Memory B cell (primary cell): Measurements from ENCODE around the gene STING1.
"Not testable (repeated sequence)": the region's sequence is repeated elsewhere in the genome, so short reads cannot be mapped to it uniquely, and the experiment has no call there.

Experiments used
- ATAC-seq: fragments of 150-1000 bp; cut with Tn5 transposase; 2 replicates; pipeline ENCODE4 v1.10.0; 2021; ENCODE audit warnings: low read depth, mild to moderate bottlenecking, moderate library complexity
- DNase-seq, 2 donors: peaks; one replicate each; pipeline ENCODE4 v3.0.0; 2022; ENCODE audit warnings: low spot score in 2 of 2
- H3K27ac Mint-ChIP-seq: one replicate; pipeline ENCODE4 v1.8.0; 2022; ENCODE audit warnings: mild to moderate bottlenecking, moderate library complexity, mixed read lengths
- H3K27me3 Mint-ChIP-seq: one replicate; pipeline ENCODE4 v1.8.0; 2022; ENCODE audit warnings: mixed read lengths
- H3K36me3 Mint-ChIP-seq: one replicate; pipeline ENCODE4 v1.8.0; 2022; ENCODE audit warnings: mild to moderate bottlenecking, mixed read lengths
- H3K4me1 Mint-ChIP-seq: one replicate; pipeline ENCODE4 v1.8.0; 2022; ENCODE audit warnings: mixed read lengths
- H3K4me3 Mint-ChIP-seq: one replicate; pipeline ENCODE4 v1.8.0; 2022; ENCODE audit warnings: mild to moderate bottlenecking, moderate library complexity, mixed read lengths
- H3K9me3 Mint-ChIP-seq: one replicate; pipeline ENCODE4 v1.8.0; 2022; ENCODE audit warnings: mixed read lengths

Gene STING1

DNA sequence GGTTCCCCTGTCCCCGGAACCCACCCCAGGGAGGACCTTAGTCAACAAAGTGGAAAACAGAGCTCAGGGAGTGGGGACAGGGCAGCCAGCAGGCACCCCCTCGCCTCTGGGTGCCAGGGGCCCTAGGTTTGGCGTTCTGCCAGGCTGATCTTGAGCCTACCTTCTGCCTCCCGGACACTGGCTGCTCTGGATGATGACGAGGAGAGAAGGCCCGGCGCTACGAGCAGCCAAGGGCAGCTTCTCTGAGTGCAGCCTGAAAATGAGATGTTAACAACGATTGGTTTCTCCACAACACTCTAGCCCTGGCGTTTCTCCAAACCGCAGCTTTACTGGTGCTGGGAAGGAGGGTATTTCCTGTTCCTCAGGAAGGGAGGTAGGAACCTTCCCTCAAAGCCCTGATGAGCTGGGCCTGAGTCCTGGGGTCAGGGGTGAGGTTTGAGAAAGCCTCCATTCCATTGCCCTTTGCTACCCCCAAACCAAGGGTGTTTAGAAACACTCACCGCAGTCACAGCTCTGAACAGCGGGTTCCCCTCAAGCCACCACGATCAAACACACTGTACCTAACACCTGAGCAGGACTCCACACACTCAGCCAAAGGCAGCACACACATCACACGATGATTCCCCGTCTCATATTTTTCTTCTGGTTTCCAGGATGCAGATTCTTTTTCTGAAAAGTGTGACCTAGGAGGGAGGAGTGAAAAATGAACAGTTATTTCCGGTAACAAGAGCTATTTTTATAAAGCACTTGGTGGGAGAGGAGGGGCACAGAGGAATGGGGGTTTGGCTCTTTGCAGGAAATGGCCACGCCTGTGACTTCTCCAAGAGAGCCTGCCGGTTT is at the start of gene STING1:
Gene STING1, minus strand, starts transcription at position 709 of the 840 bp plus-strand sequence. CDS start 1,054 bp downstream, outside the sequence.
- DNase-seq: no peak
- Mint-ChIP-seq H3K4me1 (peaks cover 8% of the 10 kb centered on the region), H3K27ac (no peak within 1 kb of the TSS), H3K36me3 (no peaks in the 10 kb centered on the region), H3K27me3 (no peaks in the 10 kb centered on the region), H3K9me3 (no peaks in the 10 kb centered on the region), H3K4me3 (no peak within 1 kb of the TSS)
- peak; percentile 58 for ATAC-seq

DNA sequence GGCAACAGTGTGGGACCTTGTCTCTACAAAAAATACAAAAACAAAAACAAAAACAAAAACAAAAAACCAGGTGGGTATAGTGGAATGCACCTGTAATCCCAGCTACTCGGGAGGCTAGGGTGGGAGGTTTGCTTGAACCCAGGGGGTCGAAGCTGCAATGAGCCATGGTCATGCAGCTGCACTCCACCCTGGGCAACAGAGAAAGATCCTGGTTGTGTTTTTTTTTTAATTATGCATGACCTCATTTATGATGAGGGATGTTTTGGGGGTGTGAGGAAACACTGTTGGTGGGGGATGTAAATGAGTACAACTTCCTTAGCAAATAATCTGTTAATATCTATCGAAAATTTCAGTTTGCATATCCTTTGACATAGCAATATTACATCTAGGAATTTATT is 49.2 kb upstream of the STING1 start:
- no peaks in the 10 kb centered on the region for H3K4me1 Mint-ChIP-seq
- peaks cover 3% of the 10 kb centered on the region for H3K9me3 Mint-ChIP-seq
- H3K27ac Mint-ChIP-seq: no peak overlapping the region
- H3K4me3 Mint-ChIP-seq: no peak overlapping the region
- DNase-seq: no peak
- no peaks in the 10 kb centered on the region for H3K27me3 Mint-ChIP-seq
- no peak for ATAC-seq
- H3K36me3 Mint-ChIP-seq: peaks cover 5% of the 10 kb centered on the region

DNA sequence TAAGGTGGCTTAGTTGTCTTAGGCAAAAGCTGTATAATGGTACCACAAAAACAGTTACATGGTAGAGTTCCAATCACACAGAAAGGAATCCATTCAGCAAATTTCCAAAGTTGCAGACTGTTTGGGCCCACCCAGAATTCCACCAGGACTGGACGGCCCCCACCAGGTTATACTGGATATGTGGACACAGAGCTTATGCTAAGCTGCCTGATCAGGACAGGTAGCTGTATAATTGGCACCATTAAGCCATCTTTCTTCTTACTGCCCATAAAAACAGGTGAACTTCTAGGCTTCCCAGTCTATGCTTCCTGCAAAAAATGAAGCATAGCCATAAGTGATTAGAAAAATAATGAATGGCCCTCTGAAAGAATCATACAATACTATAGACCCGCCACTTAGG is 47.5 kb upstream of the STING1 start:
- ATAC-seq, DNase-seq, H3K27ac Mint-ChIP-seq, H3K4me3 Mint-ChIP-seq, H3K4me1 Mint-ChIP-seq, H3K9me3 Mint-ChIP-seq, H3K36me3 Mint-ChIP-seq, H3K27me3 Mint-ChIP-seq: not testable (repeated sequence)

DNA sequence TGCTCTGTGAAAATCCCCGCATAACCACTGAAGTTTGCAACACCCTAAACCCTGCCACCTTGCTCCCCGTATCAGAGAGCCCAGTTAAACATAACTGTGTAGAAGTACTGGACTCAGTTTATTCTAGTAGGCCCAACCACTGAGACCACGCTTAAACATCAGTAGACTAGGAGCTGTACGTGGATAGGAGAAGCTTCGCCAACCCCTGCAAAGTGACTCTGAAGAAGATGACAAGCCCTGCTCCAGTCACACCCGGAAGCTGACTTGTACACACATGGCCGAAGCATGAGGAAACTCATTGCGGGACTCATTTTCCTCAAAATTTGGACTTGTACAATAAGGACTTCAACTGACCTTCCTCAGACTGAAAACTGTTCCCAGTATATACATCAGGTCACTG is 46.1 kb upstream of the STING1 start:
- not testable (repeated sequence) for H3K4me3 Mint-ChIP-seq
- peaks cover 12% of the 10 kb centered on the region for H3K4me1 Mint-ChIP-seq

DNA sequence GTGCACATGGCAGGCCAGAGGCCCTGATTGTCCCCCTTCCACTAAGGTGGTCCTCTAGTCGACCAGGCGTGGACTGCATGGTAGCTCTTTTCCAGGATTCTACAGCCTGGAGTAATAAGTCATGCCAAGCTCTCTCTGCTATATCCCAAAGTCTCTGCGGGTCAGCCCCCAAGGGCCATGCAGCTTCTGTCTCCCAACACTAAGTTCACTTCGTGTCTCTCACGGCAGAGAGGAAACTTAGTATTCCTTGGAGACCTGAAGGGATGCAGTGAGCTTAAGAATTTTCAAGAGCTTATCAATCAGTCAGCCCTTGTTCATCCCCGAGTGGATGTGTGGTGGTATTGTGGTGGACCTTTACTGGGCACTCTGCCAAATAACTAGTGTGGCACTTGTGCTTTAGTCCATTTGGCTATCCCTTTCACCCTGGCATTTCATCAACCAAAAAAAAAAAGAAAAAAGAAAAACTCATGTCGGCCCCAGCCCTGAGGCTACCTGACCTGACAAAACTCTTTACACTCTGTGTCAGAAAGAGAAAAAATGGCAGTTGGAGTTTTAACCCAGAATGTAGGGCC is 45.4 kb upstream of the STING1 start:
- H3K36me3 Mint-ChIP-seq, H3K9me3 Mint-ChIP-seq, H3K27ac Mint-ChIP-seq, H3K27me3 Mint-ChIP-seq, H3K4me3 Mint-ChIP-seq, DNase-seq, ATAC-seq: not testable (repeated sequence)
- H3K4me1 Mint-ChIP-seq: peaks cover 13% of the 10 kb centered on the region

More for the DNA sequence above, 46.1 kb upstream of the STING1 start:
- H3K27me3 Mint-ChIP-seq, H3K9me3 Mint-ChIP-seq, H3K27ac Mint-ChIP-seq, DNase-seq, H3K36me3 Mint-ChIP-seq, ATAC-seq: not testable (repeated sequence)

DNA sequence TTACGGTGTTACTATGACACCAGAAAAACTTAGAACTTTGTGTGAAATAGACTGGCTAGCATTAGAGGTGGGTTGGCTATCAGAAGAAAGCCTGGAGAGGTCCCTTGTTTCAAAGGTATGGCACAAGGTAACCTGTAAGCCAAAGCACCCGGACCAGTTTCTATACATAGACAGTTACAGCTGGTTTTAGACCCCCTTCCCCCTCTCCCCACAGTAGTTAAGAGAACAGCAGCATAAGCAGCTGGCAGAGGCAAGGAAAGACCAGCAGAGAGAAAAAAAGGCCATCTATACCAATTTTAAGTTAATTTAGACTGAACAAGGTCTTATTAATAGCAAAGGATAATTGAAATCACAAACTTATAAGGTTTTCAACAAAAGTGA is 44.5 kb upstream of the STING1 start:
- H3K4me1 Mint-ChIP-seq: peaks cover 15% of the 10 kb centered on the region
- H3K4me3 Mint-ChIP-seq, H3K9me3 Mint-ChIP-seq, H3K27me3 Mint-ChIP-seq, DNase-seq, ATAC-seq, H3K36me3 Mint-ChIP-seq: not testable (repeated sequence)
- H3K27ac Mint-ChIP-seq: peak overlapping the region; percentile 77

DNA sequence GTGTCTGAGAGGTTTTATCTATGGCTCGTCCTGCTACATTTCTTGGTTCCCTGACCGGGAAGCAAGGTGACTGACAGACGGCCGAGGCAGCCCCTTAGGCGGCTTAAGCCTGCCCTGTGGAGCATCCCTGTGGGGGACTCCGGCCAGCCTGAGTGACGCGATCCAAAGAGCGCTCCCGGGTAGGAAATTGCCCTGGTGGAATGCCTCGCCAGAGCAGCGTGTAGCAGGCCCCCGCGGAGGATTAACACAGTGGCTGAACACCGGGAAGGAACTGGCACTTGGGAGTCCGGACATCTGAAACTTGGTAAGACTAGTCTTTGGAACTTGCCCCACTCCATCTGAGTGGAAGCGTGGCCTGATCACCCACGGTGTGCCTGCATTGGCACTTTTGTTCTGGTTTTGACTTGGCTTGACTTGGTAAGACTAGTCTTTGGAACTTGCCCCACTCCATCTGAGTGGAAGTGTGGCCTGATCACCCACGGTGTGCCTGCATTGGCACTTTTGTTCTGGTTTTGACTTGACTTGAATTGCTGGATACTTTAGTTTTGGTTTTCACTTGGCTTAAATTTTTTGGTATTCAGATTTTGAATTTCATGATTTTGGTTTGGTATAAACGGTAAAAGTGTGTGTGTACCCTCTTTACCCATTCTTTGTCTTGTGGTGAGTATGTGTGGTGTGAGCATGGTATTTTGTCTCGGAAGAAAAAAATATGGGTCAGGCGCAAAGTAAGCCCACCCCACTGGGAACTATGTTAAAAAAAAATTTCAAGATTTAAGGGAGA is 43.9 kb upstream of the STING1 start:
- not testable (repeated sequence) for H3K36me3 Mint-ChIP-seq, H3K27me3 Mint-ChIP-seq, H3K4me3 Mint-ChIP-seq, H3K9me3 Mint-ChIP-seq, ATAC-seq, DNase-seq
- peaks cover 16% of the 10 kb centered on the region for H3K4me1 Mint-ChIP-seq
- peak overlapping the region; percentile 77 for H3K27ac Mint-ChIP-seq

DNA sequence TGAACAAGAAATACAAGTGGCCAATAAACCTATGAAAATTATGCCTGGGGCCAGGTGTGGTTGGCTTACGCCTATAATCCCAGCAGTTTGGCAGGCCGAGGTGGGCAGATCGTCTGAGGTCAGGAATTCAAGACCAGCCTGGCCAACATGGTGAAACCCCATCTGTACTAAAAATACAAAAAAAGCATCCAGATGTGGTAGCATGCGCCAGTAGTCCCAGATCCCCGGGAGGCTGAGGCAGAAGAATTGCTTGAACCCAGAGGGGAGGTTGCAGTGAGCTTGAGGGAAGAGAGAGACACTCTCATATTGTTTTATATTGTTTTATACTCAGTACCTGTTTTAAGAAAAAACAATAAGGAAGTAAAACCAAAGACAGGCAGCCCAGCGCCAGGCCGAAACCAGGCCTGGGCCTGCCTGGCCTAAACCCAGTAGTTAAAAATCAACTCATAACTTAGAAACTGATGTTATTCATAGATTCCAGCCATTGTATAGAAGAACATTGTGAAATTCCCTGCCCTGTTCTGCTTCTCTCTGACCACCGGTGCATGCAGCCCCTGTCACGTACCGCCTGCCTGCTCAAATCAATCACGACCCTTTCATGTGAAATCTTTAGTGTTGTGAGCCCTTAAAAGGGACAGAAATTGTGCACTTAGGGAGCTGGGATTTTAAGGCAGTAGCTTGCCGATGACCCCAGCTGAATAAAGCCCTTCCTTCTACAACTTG is 43.2 kb upstream of the STING1 start:
- ATAC-seq, H3K4me3 Mint-ChIP-seq, H3K36me3 Mint-ChIP-seq, H3K9me3 Mint-ChIP-seq, H3K27me3 Mint-ChIP-seq: not testable (repeated sequence)
- Mint-ChIP-seq H3K27ac (peak overlapping the region; percentile 77), H3K4me1 (peaks cover 16% of the 10 kb centered on the region)
- peak in 1 of 2 donors; percentile 14 for DNase-seq

DNA sequence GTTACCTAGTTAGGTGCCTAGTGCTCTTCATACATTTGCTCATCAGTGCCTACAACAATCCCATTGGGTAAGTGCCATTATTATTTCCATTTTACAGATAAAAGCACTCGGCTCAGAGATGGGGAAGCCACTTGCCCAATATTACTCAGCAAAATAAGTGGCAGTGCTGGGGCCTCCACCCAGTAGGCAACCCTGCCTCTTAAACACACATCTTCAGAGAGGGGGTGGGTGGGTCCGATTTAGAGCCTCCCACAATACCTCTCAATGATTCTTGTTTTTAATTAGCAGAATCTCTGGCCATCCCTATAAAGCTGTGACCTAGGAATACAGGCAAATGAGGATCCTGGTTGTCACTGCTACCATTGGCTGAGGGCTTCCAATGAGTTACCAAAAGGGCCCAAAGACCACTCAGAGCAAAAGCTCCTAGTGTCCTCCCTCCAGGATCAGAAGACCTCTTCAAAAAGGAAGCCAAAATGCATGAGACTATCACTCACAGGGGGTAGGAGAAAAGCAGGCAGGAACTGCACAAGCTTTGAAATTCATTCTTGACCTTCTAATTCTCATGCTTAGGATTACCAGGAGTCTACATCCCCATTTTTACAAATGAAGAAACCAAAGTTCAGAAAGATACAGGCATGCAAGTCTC is 42.5 kb upstream of the STING1 start:
- no peak for DNase-seq
- H3K9me3 Mint-ChIP-seq: no peaks in the 10 kb centered on the region
- H3K4me1 Mint-ChIP-seq: peaks cover 16% of the 10 kb centered on the region
- no peak overlapping the region for H3K4me3 Mint-ChIP-seq
- peak overlapping the region; percentile 77 for H3K27ac Mint-ChIP-seq
- H3K27me3 Mint-ChIP-seq: no peaks in the 10 kb centered on the region
- H3K36me3 Mint-ChIP-seq: no peaks in the 10 kb centered on the region
- no peak for ATAC-seq

DNA sequence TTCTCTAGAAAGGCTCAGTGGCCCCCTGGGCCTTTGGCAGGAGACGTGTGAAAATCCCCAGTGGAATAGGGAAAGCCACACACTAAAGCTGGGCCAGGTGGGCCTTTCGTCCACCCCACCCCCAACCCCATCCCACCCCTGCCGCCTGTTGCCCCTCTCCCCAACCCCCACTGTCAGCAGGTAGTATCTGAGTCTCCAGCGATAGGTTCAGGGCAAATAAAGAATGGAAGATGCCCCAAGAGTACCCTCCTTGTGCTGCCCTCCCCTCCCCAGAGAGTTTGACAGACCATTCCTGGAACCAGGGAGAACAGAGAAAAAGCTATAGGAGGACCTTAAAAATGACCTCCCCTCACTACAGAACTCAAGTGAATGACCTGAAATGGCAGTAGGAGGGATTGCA is 41.9 kb upstream of the STING1 start:
- Mint-ChIP-seq H3K36me3 (no peaks in the 10 kb centered on the region), H3K27me3 (peaks cover under 1% of the 10 kb centered on the region), H3K9me3 (no peaks in the 10 kb centered on the region), H3K4me1 (peaks cover 16% of the 10 kb centered on the region), H3K4me3 (no peak overlapping the region), H3K27ac (no peak overlapping the region)
- no peak for DNase-seq
- no peak for ATAC-seq

DNA sequence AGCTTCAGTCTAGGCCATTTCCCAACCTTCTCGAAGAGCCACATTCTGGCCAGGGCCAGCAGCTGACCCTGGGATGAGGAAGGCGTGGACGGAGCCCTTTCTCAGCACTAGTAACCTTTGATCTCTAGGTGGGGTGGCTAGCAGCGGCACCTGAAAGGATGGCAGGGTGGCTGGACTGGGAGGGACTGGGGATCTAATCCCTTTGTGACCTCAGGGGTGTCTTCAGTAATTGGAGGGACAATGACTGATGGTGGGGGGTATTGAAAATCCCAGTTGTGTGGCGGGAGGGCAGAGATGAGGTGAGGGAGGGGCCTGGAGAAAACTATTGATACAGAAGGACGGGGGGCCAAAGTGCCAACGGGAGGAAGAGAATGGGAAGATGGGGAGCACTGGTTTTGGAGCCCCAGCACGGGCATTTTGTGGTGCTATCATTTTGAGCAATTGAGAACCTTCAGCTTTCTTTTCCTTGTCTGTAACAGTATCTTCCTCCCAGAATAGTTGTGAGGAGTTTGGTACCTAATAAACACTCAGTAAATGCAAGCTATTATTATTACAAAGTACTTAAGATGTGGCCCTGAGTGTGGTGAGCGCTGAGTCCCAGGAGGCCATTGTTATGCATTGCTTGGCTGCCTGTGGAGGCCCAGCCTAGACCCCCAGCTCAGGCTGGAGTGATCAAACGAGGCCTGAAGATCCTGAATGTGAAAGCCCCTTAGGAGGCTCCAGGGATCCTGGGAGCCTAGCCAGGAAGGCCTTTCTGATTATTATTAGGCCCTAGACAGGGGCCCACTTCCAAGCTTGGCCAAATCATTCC is 41.3 kb upstream of the STING1 start:
- no peaks in the 10 kb centered on the region for H3K9me3 Mint-ChIP-seq
- H3K4me3 Mint-ChIP-seq: no peak overlapping the region
- ATAC-seq: no peak
- DNase-seq: no peak
- no peaks in the 10 kb centered on the region for H3K36me3 Mint-ChIP-seq
- H3K27ac Mint-ChIP-seq: no peak overlapping the region
- peaks cover 1% of the 10 kb centered on the region for H3K27me3 Mint-ChIP-seq
- H3K4me1 Mint-ChIP-seq: peaks cover 17% of the 10 kb centered on the region

DNA sequence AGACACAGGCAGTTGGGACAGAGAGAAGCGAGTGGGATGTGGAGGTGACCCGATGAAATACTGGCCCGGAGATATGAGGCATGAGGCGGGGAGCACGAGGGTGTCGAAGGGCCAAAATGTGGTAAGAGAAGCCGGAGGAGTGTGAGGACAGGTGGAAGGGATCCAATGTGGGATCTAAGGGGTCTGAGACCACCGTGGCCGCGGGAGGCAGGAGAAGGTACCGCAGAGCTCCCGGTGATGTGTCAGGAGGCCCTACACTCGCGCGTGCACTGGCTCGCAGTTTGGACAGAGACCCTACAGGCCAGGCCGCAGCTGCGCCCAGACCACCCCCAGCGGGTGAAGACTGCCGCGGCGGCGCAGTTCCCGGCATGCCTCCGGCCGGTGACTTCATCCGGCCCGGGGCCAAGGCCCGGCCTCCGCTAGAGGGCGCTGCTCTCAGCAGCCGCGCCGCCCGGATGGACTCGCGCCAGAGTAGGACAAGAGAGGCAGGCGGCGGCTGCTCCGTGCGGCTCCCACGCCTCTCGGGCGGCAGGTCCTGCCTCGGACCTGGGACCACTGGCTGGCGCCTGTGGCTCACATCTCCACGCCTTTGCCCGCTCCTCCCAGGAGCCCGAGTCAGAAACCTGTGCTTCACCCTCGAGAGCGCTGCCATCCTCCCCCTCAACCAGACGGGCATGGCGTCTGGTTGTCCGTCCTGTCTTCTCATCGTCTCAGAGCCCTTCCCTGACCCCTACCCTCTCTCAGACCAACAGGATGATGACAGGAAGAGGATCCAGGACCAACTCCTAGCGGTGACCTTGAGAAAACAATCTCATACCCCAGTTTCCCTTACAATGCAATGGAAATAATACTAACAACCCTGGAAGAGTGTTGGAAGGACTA is 35.4 kb upstream of the STING1 start:
- ATAC-seq (peak; percentile 95), DNase-seq (peak; percentile 92 to 96)
- peak overlapping the region; percentile 87 for H3K27ac Mint-ChIP-seq
- H3K4me3 Mint-ChIP-seq: peak overlapping the region; percentile 92
- peaks cover 18% of the 10 kb centered on the region for H3K4me1 Mint-ChIP-seq
- H3K9me3 Mint-ChIP-seq: no peaks in the 10 kb centered on the region
- no peaks in the 10 kb centered on the region for H3K36me3 Mint-ChIP-seq
- H3K27me3 Mint-ChIP-seq: peaks cover 1% of the 10 kb centered on the region
